OCI-LY1 (cell line): Measurements from ENCODE around the gene CCNY.

Experiments used
- EZH2 ChIP-seq: fragments of 200-600 bp; sonication (generic), shearing (Covaris generic); IDR thresholded peaks from 2 replicates; pipeline ENCODE4 v1.8.0; 2017; ENCODE audit warnings: borderline replicate concordance, mixed run types, mild to moderate bottlenecking, antibody characterized with exemption, low read length, moderate library complexity, mixed read lengths
- TF ChIP-seq, protein P1 (sequence below): fragments of 200-600 bp; sonication (generic), shearing (Covaris generic); IDR thresholded peaks from 2 replicates; pipeline ENCODE4 v1.5.1; 2017; ENCODE audit warnings: mild to moderate bottlenecking, antibody characterized with exemption, low read length, moderate library complexity, mixed read lengths

- TF ChIP-seq, protein P1, sequence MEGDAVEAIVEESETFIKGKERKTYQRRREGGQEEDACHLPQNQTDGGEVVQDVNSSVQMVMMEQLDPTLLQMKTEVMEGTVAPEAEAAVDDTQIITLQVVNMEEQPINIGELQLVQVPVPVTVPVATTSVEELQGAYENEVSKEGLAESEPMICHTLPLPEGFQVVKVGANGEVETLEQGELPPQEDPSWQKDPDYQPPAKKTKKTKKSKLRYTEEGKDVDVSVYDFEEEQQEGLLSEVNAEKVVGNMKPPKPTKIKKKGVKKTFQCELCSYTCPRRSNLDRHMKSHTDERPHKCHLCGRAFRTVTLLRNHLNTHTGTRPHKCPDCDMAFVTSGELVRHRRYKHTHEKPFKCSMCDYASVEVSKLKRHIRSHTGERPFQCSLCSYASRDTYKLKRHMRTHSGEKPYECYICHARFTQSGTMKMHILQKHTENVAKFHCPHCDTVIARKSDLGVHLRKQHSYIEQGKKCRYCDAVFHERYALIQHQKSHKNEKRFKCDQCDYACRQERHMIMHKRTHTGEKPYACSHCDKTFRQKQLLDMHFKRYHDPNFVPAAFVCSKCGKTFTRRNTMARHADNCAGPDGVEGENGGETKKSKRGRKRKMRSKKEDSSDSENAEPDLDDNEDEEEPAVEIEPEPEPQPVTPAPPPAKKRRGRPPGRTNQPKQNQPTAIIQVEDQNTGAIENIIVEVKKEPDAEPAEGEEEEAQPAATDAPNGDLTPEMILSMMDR = no peak
- no peak for TF ChIP-seq EZH2
These were observed 126.2 kb downstream of the CCNY start for GRCh38 chr10:35462491-35462934.
